HG03159 (cell line): Measurements from ENCODE around the gene LRRC49.
"Not testable (repeated sequence)": the region's sequence is repeated elsewhere in the genome, so short reads cannot be mapped to it uniquely, and the experiment has no call there.

Source experiments
- ATAC-seq: cut with Tn5 transposase; IDR thresholded peaks from one replicate; pipeline ENCODE4 v1.9.1; 2021; ENCODE audit warnings: mild to moderate bottlenecking, moderate library complexity; ENCODE audit not compliant: unreplicated experiment

The LRRC49 gene

GRCh38 chr15:70974004-70974832 lies 81.6 kb downstream of the LRRC49 start:
- no peak for ATAC-seq

- no peak for ATAC-seq
Observed at GRCh38 chr15:70976851-70977250, 84.2 kb downstream of the LRRC49 start.

GRCh38 chr15:70995383-70995970 lies 102.9 kb downstream of the LRRC49 start:
- ATAC-seq: no peak

- no peak for ATAC-seq
Observed at GRCh38 chr15:70998319-70998718, 105.7 kb downstream of the LRRC49 start.

- no peak for ATAC-seq
Observed at GRCh38 chr15:71002316-71002715, 109.7 kb downstream of the LRRC49 start.

GRCh38 chr15:71003319-71003718 lies 110.7 kb downstream of the LRRC49 start:
- no peak for ATAC-seq

- ATAC-seq: not testable (repeated sequence)
Observed at GRCh38 chr15:71004506-71004905, 111.9 kb downstream of the LRRC49 start.

GRCh38 chr15:71005895-71006294 lies 113.3 kb downstream of the LRRC49 start:
- no peak for ATAC-seq

- ATAC-seq: no peak
Observed at GRCh38 chr15:71008250-71008870, 115.7 kb downstream of the LRRC49 start.

- ATAC-seq: no peak
Observed at GRCh38 chr15:71010472-71010871, 117.8 kb downstream of the LRRC49 start.

GRCh38 chr15:71010997-71011396 lies 118.4 kb downstream of the LRRC49 start:
- ATAC-seq: no peak

- no peak for ATAC-seq
Observed at GRCh38 chr15:71011503-71012155, 119.0 kb downstream of the LRRC49 start.

- ATAC-seq: no peak
Observed at GRCh38 chr15:71013446-71013845, 120.8 kb downstream of the LRRC49 start.

- ATAC-seq: no peak
Observed at GRCh38 chr15:71015342-71015741, 122.7 kb downstream of the LRRC49 start.

GRCh38 chr15:71031232-71031631 lies 138.6 kb downstream of the LRRC49 start:
- not testable (repeated sequence) for ATAC-seq

- ATAC-seq: not testable (repeated sequence)
Observed at GRCh38 chr15:71035478-71035877, 142.9 kb downstream of the LRRC49 start.

GRCh38 chr15:71042356-71042922 lies 149.8 kb downstream of the LRRC49 start:
- no peak for ATAC-seq

GRCh38 chr15:71043373-71043772 lies 150.7 kb downstream of the LRRC49 start:
- no peak for ATAC-seq

- ATAC-seq: no peak
Observed at GRCh38 chr15:71044006-71044405, 151.4 kb downstream of the LRRC49 start.

GRCh38 chr15:71046146-71046545 lies 153.5 kb downstream of the LRRC49 start:
- ATAC-seq: not testable (repeated sequence)
